ENCODE measurements around the gene PSMD9.

PSMD9 gene

GRCh38 chr12:121955258-121956237, 67.0 kb downstream of the PSMD9 start:
- no peak for DNase-seq (ENCODE audit: low read depth)

GRCh38 chr12:121957861-121958515, 69.4 kb downstream of the PSMD9 start:
- no peak for DNase-seq (ENCODE audit: low read depth)

- DNase-seq (ENCODE audit: low read depth) = no peak
These were observed 70.1 kb downstream of the PSMD9 start for GRCh38 chr12:121958541-121959240.

- no peak for DNase-seq (ENCODE audit: low read depth)
These were observed 72.0 kb downstream of the PSMD9 start for GRCh38 chr12:121960541-121960940.

GRCh38 chr12:121961195-121961879, 72.7 kb downstream of the PSMD9 start:
- no peak for DNase-seq (ENCODE audit: low read depth)

GRCh38 chr12:121963341-121964018, 74.9 kb downstream of the PSMD9 start:
- no peak for DNase-seq (ENCODE audit: low read depth)

- no peak for DNase-seq (ENCODE audit: low read depth)
These were observed 76.4 kb downstream of the PSMD9 start for GRCh38 chr12:121964813-121965643.

- DNase-seq (ENCODE audit: low read depth) = no peak
These were observed 78.4 kb downstream of the PSMD9 start for GRCh38 chr12:121966959-121967358.
